HFFc6 (cell line): ENCODE results near the gene C1QC. TPM values are rescaled to one million over a fixed set of nuclear protein-coding genes. Genes with fewer than 3 reads are reported as not detected.

Experiments
- DNase-seq: peaks from one replicate; pipeline ENCODE4 v3.0.0-alpha.2; 2018
- H3K27ac Mint-ChIP-seq: 2 replicates; pipeline ENCODE4 v1.8.0; 2020; ENCODE audit warnings: mild to moderate bottlenecking, mixed read lengths
- H3K27me3 Mint-ChIP-seq: 2 replicates; pipeline ENCODE4 v1.8.0; 2021; ENCODE audit warnings: mild to moderate bottlenecking, moderate library complexity, mixed read lengths; ENCODE audit not compliant: insufficient read depth
- H3K36me3 Mint-ChIP-seq: 2 replicates; pipeline ENCODE4 v1.8.0; 2021; ENCODE audit warnings: low read depth, mixed read lengths
- H3K4me1 Mint-ChIP-seq: 2 replicates; pipeline ENCODE4 v1.8.0; 2020; ENCODE audit warnings: low read depth, mixed read lengths
- H3K4me3 Mint-ChIP-seq: 2 replicates; pipeline ENCODE4 v1.8.0; 2020; ENCODE audit warnings: mild to moderate bottlenecking, moderate library complexity, mixed read lengths
- H3K9me3 Mint-ChIP-seq: 2 replicates; pipeline ENCODE4 v1.8.0; 2020; ENCODE audit warnings: mild to moderate bottlenecking, mixed read lengths
- CTCF ChIP-seq: fragments of 200-600 bp; sonication (generic); IDR thresholded peaks from 2 replicates; pipeline ENCODE4 v1.5.0; 2021; ENCODE audit warnings: antibody characterized with exemption, mild to moderate bottlenecking
- long read RNA-seq: library from polyadenylated mRNA; unstranded; transcript quantifications from one replicate; pipeline ENCODE4 v2.0.0, GENCODE V29; 2019
- total RNA-seq, 6 experiments: library from RNA; stranded (reverse); fragmentation: NEBNext Ultra II Directional; extraction: Animal tissue kit (Norgen Biotek cat#: 25700); gene quantifications; 2 replicates in 1 of 6; 3 replicates in 5 of 6; pipeline ENCODE4 v1.2.3, GENCODE V29; 2021

Gene C1QC
- not detected for total RNA-seq
- long read RNA-seq, result 0 reads

GRCh38 chr1:22643381-22643780 is at the start of gene C1QC:
Gene C1QC, plus strand, starts transcription at chr1:22643633. Its CDS starts 391 bp downstream, at chr1:22644024.
- H3K27me3 Mint-ChIP-seq, result peaks cover 25% of the 10 kb centered on the region
- H3K36me3 Mint-ChIP-seq, result no peaks in the 10 kb centered on the region
- H3K4me1 Mint-ChIP-seq, result no peaks in the 10 kb centered on the region
- no peak within 1 kb of the TSS for H3K27ac Mint-ChIP-seq
- no peak within 1 kb of the TSS for H3K4me3 Mint-ChIP-seq
- TF ChIP-seq CTCF, result no peak
- no peaks in the 10 kb centered on the region for H3K9me3 Mint-ChIP-seq
- DNase-seq, result no peak

GRCh38 chr1:22594396-22594795 is 49.0 kb upstream of the C1QC start:
- TF ChIP-seq CTCF, result no peak
- no peak overlapping the region for H3K27ac Mint-ChIP-seq
- H3K4me3 Mint-ChIP-seq, result no peak overlapping the region
- no peak for DNase-seq
- H3K9me3 Mint-ChIP-seq, result no peaks in the 10 kb centered on the region
- H3K27me3 Mint-ChIP-seq, result peaks cover 50% of the 10 kb centered on the region
- H3K36me3 Mint-ChIP-seq, result no peaks in the 10 kb centered on the region
- 0 out of 2 replicates have a peak, but pooled peaks cover 5% of the 10 kb centered on the region for H3K4me1 Mint-ChIP-seq

GRCh38 chr1:22595108-22595507 is 48.3 kb upstream of the C1QC start:
- DNase-seq, result no peak
- Mint-ChIP-seq H3K36me3 (no peaks in the 10 kb centered on the region), H3K9me3 (no peaks in the 10 kb centered on the region), H3K27ac (no peak overlapping the region), H3K4me3 (no peak overlapping the region), H3K4me1 (0 out of 2 replicates have a peak, but pooled peaks cover 5% of the 10 kb centered on the region), H3K27me3 (peaks cover 43% of the 10 kb centered on the region)
- TF ChIP-seq CTCF, result no peak

- no peaks in the 10 kb centered on the region for H3K36me3 Mint-ChIP-seq
- no peak overlapping the region for H3K27ac Mint-ChIP-seq
- no peak for TF ChIP-seq CTCF
- H3K9me3 Mint-ChIP-seq, result no peaks in the 10 kb centered on the region
- H3K4me1 Mint-ChIP-seq, result no peaks in the 10 kb centered on the region
- DNase-seq, result no peak
- H3K4me3 Mint-ChIP-seq, result no peak overlapping the region
- peaks cover 25% of the 10 kb centered on the region for H3K27me3 Mint-ChIP-seq
Measured at GRCh38 chr1:22597301-22597965, 46.0 kb upstream of the C1QC start.

GRCh38 chr1:22597996-22598395 is 45.4 kb upstream of the C1QC start:
- no peaks in the 10 kb centered on the region for H3K9me3 Mint-ChIP-seq
- H3K27ac Mint-ChIP-seq, result no peak overlapping the region
- no peak for DNase-seq
- no peak overlapping the region for H3K4me3 Mint-ChIP-seq
- peaks cover 28% of the 10 kb centered on the region for H3K27me3 Mint-ChIP-seq
- H3K36me3 Mint-ChIP-seq, result no peaks in the 10 kb centered on the region
- TF ChIP-seq CTCF, result no peak
- no peaks in the 10 kb centered on the region for H3K4me1 Mint-ChIP-seq
